Activated CD8-positive, alpha-beta T cell treated with anti-CD3 and anti-CD28 coated beads for 36 hours (primary cell): ENCODE measurements around the gene DMRT1. TPM values are rescaled to one million over a fixed set of nuclear protein-coding genes. Genes with fewer than 3 reads are reported as not detected.
"Not testable (repeated sequence)": the region's sequence is repeated elsewhere in the genome, so short reads cannot be mapped to it uniquely, and the experiment has no call there.

Experiments
- ATAC-seq: fragments of 200-7000 bp; cut with Tn5 transposase; one replicate; pipeline ENCODE4 v1.10.0; 2021; ENCODE audit warnings: mild to moderate bottlenecking, moderate library complexity
- CTCF ChIA-PET: fragments of 350-600 bp; sonication (Branson Sonifier 250); formaldehyde crosslinking; loops from one replicate; lab custom pipeline; 2021; ENCODE audit warnings: antibody characterized with exemption; lab: Charles Lee
- POLR2A ChIA-PET: fragments of 350-600 bp; sonication (Branson Sonifier 250); formaldehyde crosslinking; loops from one replicate; lab custom pipeline; 2021; ENCODE audit warnings: antibody characterized with exemption; lab: Charles Lee
- DNase-seq: peaks from one replicate; pipeline ENCODE4 v3.0.0-alpha.2; 2020
- H3K27ac Mint-ChIP-seq: one replicate; pipeline ENCODE4 v1.8.0; 2021; ENCODE audit warnings: mild to moderate bottlenecking, mixed read lengths
- H3K27me3 Mint-ChIP-seq: one replicate; pipeline ENCODE4 v1.8.0; 2021; ENCODE audit warnings: mixed read lengths
- H3K36me3 Mint-ChIP-seq: one replicate; pipeline ENCODE4 v1.8.0; 2021; ENCODE audit warnings: low read depth, mixed read lengths
- H3K4me1 Mint-ChIP-seq: one replicate; pipeline ENCODE4 v1.8.0; 2021; ENCODE audit warnings: low read depth, mixed read lengths
- H3K4me3 Mint-ChIP-seq: one replicate; pipeline ENCODE4 v1.8.0; 2021; ENCODE audit warnings: mild to moderate bottlenecking, moderate library complexity, mixed read lengths
- H3K9me3 Mint-ChIP-seq: one replicate; pipeline ENCODE4 v1.8.0; 2021; ENCODE audit warnings: mixed read lengths
- intact Hi-C: fragments of 100-400 bp; cut with micrococcal nuclease; formaldehyde crosslinking; loops from one replicate; pipeline ENCODE4 v1.10.0; 2022
- total RNA-seq, 2 experiments: library from RNA; stranded (reverse); gene quantifications; one replicate each; pipeline ENCODE4 v1.2.3, GENCODE V29; 2021
- TF ChIP-seq, protein P1 (sequence below): fragments of 200-600 bp; IDR thresholded peaks from one replicate; pipeline ENCODE4 v1.8.0; 2022; ENCODE audit warnings: antibody characterized with exemption, mild to moderate bottlenecking

DMRT1 gene
- total RNA-seq, 2 experiments from 2014 or later = not detected

DNA sequence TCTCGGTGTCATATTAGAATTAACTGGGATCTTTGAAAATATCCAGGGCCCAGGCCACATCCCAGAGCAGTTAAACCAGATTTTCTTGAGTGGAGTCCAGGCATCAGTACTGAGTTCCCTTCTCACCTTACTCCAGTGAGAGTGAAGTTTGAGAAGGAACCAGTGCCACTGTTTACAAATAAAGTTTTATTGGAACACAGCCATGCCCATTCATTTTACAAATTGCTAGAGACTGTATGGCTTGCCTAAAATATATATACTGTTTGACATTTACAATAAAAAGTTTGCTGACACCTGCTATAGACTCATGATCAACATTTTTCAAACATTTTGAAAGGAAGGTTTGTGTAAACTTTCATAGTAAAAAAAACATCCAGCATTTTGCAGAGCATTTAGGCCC is 71.3 kb downstream of the DMRT1 start:
- POLR2A ChIA-PET = no interaction called here
- CTCF ChIA-PET = no interaction called here

DNA sequence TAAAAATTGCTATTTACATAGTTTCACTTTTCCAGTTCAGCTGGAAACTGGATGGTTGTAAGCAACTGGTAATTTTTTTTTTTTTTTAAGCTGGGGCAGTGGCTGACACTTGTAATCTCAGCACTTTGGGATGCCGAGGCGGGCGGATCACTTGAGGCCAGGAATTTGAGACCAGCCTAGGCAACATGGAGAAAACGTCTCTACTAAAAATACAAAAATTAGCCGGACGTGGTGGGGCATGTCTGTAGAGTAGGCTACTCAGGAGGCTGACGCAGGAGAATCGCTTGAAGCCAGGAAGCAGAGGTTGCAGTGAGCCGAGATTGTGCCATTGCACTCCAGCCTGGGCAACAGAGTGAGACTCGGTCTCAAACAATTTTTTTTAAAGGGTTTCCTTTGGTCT is 72.0 kb downstream of the DMRT1 start:
- peaks cover 23% of the 10 kb centered on the region for H3K27me3 Mint-ChIP-seq
- POLR2A ChIA-PET, H3K36me3 Mint-ChIP-seq, H3K4me1 Mint-ChIP-seq, DNase-seq, H3K27ac Mint-ChIP-seq, H3K4me3 Mint-ChIP-seq, H3K9me3 Mint-ChIP-seq, intact Hi-C loops, ATAC-seq: not testable (repeated sequence)
- CTCF ChIA-PET = interaction anchor here (1.5 to 1.7 kb wide), 2 partner anchors 92 to 96 kb away, joined by 3 to 4 read pairs; no protein-coding TSS in a partner anchor

More for the DNA sequence above, 71.3 kb downstream of the DMRT1 start:
- no peak for ATAC-seq
- Mint-ChIP-seq H3K4me3 (no peak overlapping the region), H3K36me3 (no peaks in the 10 kb centered on the region), H3K27ac (no peak overlapping the region), H3K4me1 (no peaks in the 10 kb centered on the region), H3K9me3 (no peaks in the 10 kb centered on the region), H3K27me3 (peaks cover 29% of the 10 kb centered on the region)
- intact Hi-C loops = no loop called here
- no peak for DNase-seq
- TF ChIP-seq, protein P1, sequence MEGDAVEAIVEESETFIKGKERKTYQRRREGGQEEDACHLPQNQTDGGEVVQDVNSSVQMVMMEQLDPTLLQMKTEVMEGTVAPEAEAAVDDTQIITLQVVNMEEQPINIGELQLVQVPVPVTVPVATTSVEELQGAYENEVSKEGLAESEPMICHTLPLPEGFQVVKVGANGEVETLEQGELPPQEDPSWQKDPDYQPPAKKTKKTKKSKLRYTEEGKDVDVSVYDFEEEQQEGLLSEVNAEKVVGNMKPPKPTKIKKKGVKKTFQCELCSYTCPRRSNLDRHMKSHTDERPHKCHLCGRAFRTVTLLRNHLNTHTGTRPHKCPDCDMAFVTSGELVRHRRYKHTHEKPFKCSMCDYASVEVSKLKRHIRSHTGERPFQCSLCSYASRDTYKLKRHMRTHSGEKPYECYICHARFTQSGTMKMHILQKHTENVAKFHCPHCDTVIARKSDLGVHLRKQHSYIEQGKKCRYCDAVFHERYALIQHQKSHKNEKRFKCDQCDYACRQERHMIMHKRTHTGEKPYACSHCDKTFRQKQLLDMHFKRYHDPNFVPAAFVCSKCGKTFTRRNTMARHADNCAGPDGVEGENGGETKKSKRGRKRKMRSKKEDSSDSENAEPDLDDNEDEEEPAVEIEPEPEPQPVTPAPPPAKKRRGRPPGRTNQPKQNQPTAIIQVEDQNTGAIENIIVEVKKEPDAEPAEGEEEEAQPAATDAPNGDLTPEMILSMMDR = no peak

DNA sequence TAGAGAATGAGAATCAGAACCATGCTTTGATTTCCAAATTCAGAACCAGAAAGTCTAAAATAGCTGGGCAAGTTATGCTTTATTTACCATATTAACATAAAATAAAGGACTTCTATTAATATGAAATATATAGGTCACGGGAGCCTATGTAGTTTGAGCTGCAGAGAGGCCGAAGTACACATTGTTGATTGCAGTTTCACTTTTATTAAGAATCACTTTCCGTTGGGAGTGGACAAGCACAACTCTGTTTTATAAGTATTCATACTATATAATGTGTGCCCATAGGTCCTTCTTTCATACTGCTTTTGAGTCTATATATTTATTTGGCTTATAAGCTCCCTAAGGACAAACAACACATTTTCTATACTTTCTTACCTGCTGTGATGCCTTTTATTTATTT is 76.2 kb downstream of the DMRT1 start:
- Mint-ChIP-seq H3K27me3 (peaks cover 10% of the 10 kb centered on the region), H3K9me3 (no peaks in the 10 kb centered on the region), H3K27ac (no peak overlapping the region), H3K4me3 (no peak overlapping the region), H3K4me1 (no peaks in the 10 kb centered on the region), H3K36me3 (no peaks in the 10 kb centered on the region)
- no peak for ATAC-seq
- POLR2A ChIA-PET = interaction anchor here (1.5 kb wide), 1 partner anchor 33 kb away, joined by 3 read pairs; no protein-coding TSS in a partner anchor
- DNase-seq = no peak
- CTCF ChIA-PET = interaction anchor here (0.7 to 4.5 kb wide), 3 partner anchors 11 to 91 kb away, joined by 3 to 20 read pairs (median 3); no protein-coding TSS in a partner anchor
- intact Hi-C loops = no loop called here
- TF ChIP-seq, protein P1 = no peak

DNA sequence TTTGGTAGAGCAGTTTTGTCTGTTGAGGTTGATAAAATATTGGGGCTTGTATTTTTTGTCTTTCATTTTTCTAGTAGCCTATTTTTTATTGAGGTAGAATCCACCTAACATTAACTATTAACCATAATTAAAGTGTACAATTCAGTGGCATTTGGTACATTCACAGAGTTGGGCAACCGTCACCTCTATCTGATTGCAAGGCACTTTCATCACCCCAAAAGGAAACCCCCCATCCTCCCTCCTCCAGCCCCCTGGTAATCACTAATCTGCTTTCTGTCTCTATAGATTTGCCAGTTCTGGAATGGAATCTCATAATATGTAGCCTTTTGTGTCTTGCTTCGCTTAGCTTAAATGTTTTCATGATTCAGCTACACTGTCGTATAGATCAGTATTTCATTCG is 79.4 kb downstream of the DMRT1 start:
- intact Hi-C loops = no loop called here
- Mint-ChIP-seq H3K9me3 (no peaks in the 10 kb centered on the region), H3K27me3 (peaks cover 7% of the 10 kb centered on the region), H3K36me3 (no peaks in the 10 kb centered on the region), H3K4me3 (no peak overlapping the region), H3K27ac (no peak overlapping the region), H3K4me1 (no peaks in the 10 kb centered on the region)
- CTCF ChIA-PET = no interaction called here
- DNase-seq = no peak
- POLR2A ChIA-PET = no interaction called here
- no peak for ATAC-seq
- TF ChIP-seq, protein P1 = no peak

DNA sequence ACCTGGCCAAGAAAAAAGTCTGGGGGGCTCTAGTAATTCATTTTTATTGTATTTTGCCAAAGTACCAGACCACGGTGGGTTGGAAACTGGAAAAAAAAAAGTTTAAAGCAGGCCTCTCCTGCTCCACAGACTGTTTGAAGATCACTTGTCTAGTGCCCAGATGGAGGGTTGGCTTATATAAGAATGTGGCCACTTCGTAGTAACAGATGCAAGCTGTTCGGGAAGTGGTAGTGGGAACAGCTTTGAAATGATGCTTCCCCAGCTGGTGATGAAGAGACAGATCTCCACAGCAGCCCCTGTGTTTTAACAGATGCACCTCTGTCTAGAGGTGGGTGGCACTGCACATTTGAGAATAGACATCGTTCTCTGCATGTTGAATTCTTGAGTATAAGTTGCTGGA is 80.7 kb downstream of the DMRT1 start:
- CTCF ChIA-PET = interaction anchor here (1.4 kb wide), 1 partner anchor 33 kb away, joined by 3 read pairs; no protein-coding TSS in a partner anchor

More for the DNA sequence above, 80.7 kb downstream of the DMRT1 start:
- Mint-ChIP-seq H3K27me3 (peaks cover 5% of the 10 kb centered on the region), H3K4me3 (no peak overlapping the region), H3K36me3 (no peaks in the 10 kb centered on the region), H3K27ac (no peak overlapping the region), H3K4me1 (no peaks in the 10 kb centered on the region), H3K9me3 (no peaks in the 10 kb centered on the region)
- TF ChIP-seq, protein P1 = no peak
- intact Hi-C loops = no loop called here
- POLR2A ChIA-PET = no interaction called here
- DNase-seq (no peak), ATAC-seq (no peak)
